Skeletal muscle cell (primary cell): Measurements from ENCODE around the gene LCN6.

Experiments
- DNase-seq: peaks from one replicate; pipeline ENCODE4 v3.0.0-alpha.2; 2010; ENCODE audit warnings: low read depth
- H3K4me3 ChIP-seq: 2 replicates; pipeline ENCODE4 v1.5.1; 2011; ENCODE audit warnings: low read depth, mild to moderate bottlenecking, control low read depth, low read length, moderate library complexity

LCN6 gene

GRCh38 chr9:136700304-136700703, 48.0 kb downstream of the LCN6 start:
- no peak for DNase-seq
- no peak overlapping the region for H3K4me3 ChIP-seq

- H3K4me3 ChIP-seq = no peak overlapping the region
- no peak for DNase-seq
Measured at GRCh38 chr9:136698635-136699246, 49.6 kb downstream of the LCN6 start.

GRCh38 chr9:136697821-136698526, 50.4 kb downstream of the LCN6 start:
- DNase-seq = no peak

GRCh38 chr9:136697146-136697820, 51.0 kb downstream of the LCN6 start:
- no peak for DNase-seq
- H3K4me3 ChIP-seq = no peak overlapping the region

More at GRCh38 chr9:136697821-136698526, 50.4 kb downstream of the LCN6 start:
- no peak overlapping the region for H3K4me3 ChIP-seq

GRCh38 chr9:136696502-136696901, 51.8 kb downstream of the LCN6 start:
- no peak for DNase-seq
- no peak overlapping the region for H3K4me3 ChIP-seq

GRCh38 chr9:136695955-136696354, 52.4 kb downstream of the LCN6 start:
- H3K4me3 ChIP-seq = no peak overlapping the region
- DNase-seq = no peak

GRCh38 chr9:136695435-136695895, 52.9 kb downstream of the LCN6 start:
- no peak overlapping the region for H3K4me3 ChIP-seq
- no peak for DNase-seq

GRCh38 chr9:136694872-136695247, 53.5 kb downstream of the LCN6 start:
- H3K4me3 ChIP-seq = no peak overlapping the region
- no peak for DNase-seq

GRCh38 chr9:136694163-136694871, 54.0 kb downstream of the LCN6 start:
- no peak for DNase-seq
- H3K4me3 ChIP-seq = no peak overlapping the region
